ENCODE results near the gene EFEMP2.

EFEMP2 gene

DNA sequence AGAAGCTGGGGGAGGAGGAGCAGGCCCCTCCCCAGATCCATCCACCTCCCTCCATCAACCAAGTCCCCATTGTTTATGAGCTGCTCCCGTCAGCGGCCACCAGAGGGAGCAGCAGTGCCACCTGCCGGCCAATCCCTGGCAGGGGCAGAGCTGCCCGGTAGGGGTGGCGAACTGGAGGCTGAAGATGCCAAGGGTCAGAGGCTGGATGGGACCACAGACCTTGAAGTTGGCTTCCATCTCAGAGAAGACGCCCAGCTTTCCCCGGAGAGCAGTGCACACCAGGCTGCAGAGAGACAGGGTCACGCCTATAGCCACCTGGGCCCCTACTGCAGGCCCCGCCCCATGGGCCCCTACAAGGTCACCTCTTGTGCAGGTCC, 12.1 kb upstream of the EFEMP2 start:
- no peak overlapping the region for H3K4me3 ChIP-seq (ENCODE audit: low read depth, low read length)
- TF ChIP-seq, protein P1, sequence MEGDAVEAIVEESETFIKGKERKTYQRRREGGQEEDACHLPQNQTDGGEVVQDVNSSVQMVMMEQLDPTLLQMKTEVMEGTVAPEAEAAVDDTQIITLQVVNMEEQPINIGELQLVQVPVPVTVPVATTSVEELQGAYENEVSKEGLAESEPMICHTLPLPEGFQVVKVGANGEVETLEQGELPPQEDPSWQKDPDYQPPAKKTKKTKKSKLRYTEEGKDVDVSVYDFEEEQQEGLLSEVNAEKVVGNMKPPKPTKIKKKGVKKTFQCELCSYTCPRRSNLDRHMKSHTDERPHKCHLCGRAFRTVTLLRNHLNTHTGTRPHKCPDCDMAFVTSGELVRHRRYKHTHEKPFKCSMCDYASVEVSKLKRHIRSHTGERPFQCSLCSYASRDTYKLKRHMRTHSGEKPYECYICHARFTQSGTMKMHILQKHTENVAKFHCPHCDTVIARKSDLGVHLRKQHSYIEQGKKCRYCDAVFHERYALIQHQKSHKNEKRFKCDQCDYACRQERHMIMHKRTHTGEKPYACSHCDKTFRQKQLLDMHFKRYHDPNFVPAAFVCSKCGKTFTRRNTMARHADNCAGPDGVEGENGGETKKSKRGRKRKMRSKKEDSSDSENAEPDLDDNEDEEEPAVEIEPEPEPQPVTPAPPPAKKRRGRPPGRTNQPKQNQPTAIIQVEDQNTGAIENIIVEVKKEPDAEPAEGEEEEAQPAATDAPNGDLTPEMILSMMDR (IDR thresholded peaks at IDR 0.05; ENCODE audit: low read depth, low read length, missing control alignments): peak; percentile 100
- in situ Hi-C loops (cut with HindIII; ENCODE audit: low pct_ligation_motif_present, low sequenced_read_pairs): no loop called here
- no peak overlapping the region for H3K27ac ChIP-seq
- H3K27me3 ChIP-seq (replicated peaks): no peaks in the 10 kb centered on the region
- no peak for DNase-seq
- H3K36me3 ChIP-seq (replicated peaks): peaks cover 42% of the 10 kb centered on the region

DNA sequence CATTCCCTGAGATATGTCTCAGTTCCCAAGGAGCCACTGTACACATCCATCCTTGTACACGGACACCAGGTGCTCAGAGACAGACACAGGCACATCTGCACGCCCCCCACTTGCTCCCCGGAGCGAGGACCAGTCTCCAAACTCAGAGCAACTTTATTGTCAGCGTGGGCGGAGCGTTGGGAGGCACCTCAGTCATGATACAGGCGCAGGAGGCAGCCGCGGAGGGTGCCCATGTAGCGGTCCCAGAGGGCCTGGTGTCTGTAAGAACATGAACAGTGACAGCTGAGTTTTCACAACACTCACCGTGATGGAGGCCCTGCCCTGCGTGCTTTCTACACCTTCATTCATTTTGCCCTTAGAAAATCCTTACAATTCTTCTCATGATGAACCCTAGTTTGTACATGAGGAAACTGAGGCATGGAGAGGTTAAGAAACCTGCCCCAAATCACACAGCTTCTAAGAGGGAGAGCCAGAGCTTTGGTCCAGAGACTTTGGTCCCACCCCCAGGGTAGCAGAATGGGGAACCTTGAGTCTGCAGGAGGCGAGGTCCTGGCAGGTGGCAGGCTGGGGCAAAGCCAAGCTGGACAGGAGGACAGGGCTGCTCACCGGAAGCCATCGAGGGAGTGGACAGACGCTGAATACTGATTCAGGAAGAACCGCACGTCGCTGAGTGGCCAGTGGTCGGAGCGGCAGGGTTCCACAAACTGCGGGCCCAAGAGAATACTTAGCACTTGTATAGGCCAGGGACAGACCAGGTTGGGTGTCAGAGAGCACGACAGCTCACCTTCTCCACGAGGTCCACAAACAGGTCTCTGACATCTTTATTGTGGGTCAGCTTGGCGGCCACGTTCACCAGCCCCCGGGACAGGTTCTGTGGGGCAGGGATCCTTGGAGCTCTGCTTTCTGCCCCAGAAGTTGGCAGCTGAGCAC, 11.5 kb upstream of the EFEMP2 start:
- peaks cover 42% of the 10 kb centered on the region for H3K36me3 ChIP-seq (replicated peaks)
- in situ Hi-C loops (cut with HindIII; ENCODE audit: low pct_ligation_motif_present, low sequenced_read_pairs): no loop called here
- H3K27ac ChIP-seq: no peak overlapping the region
- no peak for DNase-seq
- H3K4me3 ChIP-seq (ENCODE audit: low read depth, low read length): no peak overlapping the region
- TF ChIP-seq, protein P1 (IDR thresholded peaks at IDR 0.05; ENCODE audit: low read depth, low read length, missing control alignments): no peak
- no peaks in the 10 kb centered on the region for H3K27me3 ChIP-seq (replicated peaks)

DNA sequence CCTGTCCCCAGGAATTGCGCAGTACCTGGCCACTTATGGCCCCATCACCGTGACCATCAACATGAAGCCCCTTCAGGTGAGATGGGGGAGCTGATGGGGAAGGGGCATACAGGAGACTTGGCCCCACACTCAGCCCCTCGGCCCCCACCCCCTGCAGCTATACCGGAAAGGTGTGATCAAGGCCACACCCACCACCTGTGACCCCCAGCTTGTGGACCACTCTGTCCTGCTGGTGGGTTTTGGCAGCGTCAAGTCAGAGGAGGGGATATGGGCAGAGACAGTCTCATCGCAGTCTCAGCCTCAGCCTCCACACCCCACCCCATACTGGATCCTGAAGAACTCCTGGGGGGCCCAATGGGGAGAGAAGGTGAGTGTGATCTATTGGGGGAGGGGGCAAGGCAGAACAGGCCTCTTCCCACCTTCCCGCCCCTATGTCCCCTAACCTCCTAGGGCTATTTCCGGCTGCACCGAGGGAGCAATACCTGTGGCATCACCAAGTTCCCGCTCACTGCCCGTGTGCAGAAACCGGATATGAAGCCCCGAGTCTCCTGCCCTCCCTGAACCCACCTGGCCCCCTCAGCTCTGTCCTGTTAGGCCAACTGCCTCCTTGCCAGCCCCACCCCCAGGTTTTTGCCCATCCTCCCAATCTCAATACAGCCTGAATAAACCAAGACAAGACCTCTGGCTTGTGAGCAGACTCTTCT, 10.6 kb upstream of the EFEMP2 start:
- Histone ChIP-seq H3K27ac (no peak overlapping the region), H3K27me3 (replicated peaks) (no peaks in the 10 kb centered on the region), H3K4me3 (ENCODE audit: low read depth, low read length) (no peak overlapping the region), H3K36me3 (replicated peaks) (peaks cover 42% of the 10 kb centered on the region)
- in situ Hi-C loops (cut with HindIII; ENCODE audit: low pct_ligation_motif_present, low sequenced_read_pairs): no loop called here
- no peak for DNase-seq
- TF ChIP-seq, protein P1 (IDR thresholded peaks at IDR 0.05; ENCODE audit: low read depth, low read length, missing control alignments): no peak

DNA sequence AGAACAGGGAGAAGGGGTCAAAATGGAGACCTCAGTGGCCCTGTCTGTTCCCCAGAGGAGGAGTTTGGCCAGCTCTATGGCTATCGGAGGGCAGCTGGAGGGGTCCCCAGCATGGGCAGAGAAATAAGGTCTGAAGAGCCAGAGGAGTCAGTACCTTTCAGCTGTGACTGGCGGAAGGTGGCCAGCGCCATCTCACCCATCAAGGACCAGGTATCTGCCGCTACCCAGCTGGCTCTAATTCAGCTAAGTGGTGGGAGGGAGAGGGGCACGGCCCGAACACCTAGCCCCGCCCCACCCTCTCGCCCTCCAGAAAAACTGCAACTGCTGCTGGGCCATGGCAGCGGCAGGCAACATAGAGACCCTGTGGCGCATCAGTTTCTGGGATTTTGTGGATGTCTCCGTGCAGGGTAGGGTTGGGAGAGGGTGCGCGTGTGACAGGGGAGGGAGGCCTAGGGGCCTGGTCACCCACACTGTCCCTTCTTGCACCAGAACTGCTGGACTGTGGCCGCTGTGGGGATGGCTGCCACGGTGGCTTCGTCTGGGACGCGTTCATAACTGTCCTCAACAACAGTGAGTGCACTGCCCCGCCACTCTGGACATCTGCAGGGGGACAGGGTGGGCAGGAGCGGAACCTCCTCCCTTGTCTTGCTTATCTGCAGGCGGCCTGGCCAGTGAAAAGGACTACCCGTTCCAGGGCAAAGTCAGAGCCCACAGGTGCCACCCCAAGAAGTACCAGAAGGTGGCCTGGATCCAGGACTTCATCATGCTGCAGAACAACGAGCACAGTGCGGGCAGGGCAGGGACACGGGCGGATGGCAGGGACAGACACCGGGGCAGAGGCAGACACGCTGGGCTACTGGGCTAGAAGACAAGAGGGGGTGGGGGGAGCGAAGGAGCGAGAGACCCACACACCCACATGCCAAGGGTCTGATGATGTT, 9.8 kb upstream of the EFEMP2 start:
- H3K4me3 ChIP-seq (ENCODE audit: low read depth, low read length): no peak overlapping the region
- no peaks in the 10 kb centered on the region for H3K27me3 ChIP-seq (replicated peaks)
- H3K36me3 ChIP-seq (replicated peaks): peaks cover 42% of the 10 kb centered on the region
- TF ChIP-seq, protein P1 (IDR thresholded peaks at IDR 0.05; ENCODE audit: low read depth, low read length, missing control alignments): no peak
- H3K27ac ChIP-seq: no peak overlapping the region
- DNase-seq: no peak
- in situ Hi-C loops (cut with HindIII; ENCODE audit: low pct_ligation_motif_present, low sequenced_read_pairs): no loop called here

DNA sequence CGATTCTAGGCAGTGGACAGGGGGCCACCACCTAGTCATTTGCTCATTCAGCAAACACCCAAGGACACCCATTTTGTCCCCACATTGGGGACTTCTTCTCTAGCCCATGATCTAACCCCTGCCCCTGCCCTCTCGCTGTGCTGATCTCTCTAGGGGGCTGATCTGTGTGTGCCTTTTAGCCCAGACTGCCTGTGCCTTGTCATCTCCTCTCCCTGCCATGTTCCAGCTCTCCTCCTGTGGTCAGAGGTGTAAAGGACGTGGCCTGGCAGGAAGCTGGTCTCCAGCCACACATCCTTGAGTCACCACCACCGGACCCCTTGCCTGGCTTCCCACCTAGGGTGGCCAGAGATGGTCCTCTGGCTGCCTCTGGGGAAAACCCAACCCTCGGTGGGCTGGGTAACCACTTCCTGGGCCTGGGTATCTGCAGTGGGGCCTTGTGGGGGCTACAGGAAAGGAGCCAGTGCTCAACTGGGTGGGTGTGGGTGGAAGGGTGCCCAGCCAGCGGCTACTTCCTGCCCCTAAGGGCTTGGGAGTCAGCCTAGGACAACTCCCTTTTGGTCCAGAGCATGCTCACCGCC, 8.3 kb upstream of the EFEMP2 start:
- peaks cover 42% of the 10 kb centered on the region for H3K36me3 ChIP-seq (replicated peaks)
- no peaks in the 10 kb centered on the region for H3K27me3 ChIP-seq (replicated peaks)
- DNase-seq: no peak
- in situ Hi-C loops (cut with HindIII; ENCODE audit: low pct_ligation_motif_present, low sequenced_read_pairs): no loop called here
- no peak overlapping the region for H3K27ac ChIP-seq
- no peak overlapping the region for H3K4me3 ChIP-seq (ENCODE audit: low read depth, low read length)
- TF ChIP-seq, protein P1 (IDR thresholded peaks at IDR 0.05; ENCODE audit: low read depth, low read length, missing control alignments): no peak
